ENCODE results near the gene ELP2.

DNA sequence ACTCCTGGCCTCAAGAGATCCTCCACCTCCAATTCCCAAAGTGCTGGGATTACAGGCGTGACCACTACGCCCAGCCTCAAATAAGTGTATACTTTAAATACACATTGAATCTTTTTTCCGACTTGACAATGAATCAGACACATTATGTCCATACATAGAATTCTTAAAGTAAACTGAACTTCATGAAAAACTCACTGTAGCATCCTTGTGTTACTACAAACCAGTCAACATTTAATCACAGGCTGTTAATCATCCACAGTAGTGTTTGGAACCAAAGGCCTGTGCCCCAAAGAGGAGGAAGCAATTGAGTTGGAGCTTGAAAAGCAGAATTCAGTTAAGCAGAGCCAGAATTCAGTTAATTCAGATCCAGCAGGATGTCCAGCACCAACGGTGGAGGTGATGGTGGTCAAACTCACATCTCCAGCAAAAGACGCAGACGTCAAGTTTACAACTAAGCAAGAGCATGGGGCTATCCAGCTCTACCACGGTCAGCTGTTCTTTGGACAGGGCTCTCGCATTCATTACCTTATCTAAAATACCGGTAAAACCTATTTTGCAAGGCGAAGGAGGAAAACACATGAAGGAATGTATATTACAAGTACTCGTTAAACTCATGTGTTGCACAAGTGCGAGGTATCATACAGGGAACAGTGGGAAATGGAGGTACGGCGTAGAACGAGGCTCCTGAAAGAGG, 1.7 kb upstream of the ELP2 start:
- TF ChIP-seq, protein P1, sequence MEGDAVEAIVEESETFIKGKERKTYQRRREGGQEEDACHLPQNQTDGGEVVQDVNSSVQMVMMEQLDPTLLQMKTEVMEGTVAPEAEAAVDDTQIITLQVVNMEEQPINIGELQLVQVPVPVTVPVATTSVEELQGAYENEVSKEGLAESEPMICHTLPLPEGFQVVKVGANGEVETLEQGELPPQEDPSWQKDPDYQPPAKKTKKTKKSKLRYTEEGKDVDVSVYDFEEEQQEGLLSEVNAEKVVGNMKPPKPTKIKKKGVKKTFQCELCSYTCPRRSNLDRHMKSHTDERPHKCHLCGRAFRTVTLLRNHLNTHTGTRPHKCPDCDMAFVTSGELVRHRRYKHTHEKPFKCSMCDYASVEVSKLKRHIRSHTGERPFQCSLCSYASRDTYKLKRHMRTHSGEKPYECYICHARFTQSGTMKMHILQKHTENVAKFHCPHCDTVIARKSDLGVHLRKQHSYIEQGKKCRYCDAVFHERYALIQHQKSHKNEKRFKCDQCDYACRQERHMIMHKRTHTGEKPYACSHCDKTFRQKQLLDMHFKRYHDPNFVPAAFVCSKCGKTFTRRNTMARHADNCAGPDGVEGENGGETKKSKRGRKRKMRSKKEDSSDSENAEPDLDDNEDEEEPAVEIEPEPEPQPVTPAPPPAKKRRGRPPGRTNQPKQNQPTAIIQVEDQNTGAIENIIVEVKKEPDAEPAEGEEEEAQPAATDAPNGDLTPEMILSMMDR (conservative IDR thresholded peaks at IDR 0.05; ENCODE audit: low read length): no peak
- no peak for TF ChIP-seq EZH2phosphoT487 (IDR thresholded peaks at IDR 0.05; ENCODE audit: borderline replicate concordance, low read depth, low read length)

Data from OCI-LY7 (cell line).